GM19099 (cell line): ENCODE data around the gene ARSJ.

ENCODE experiments used
- POLR2A ChIP-seq: IDR thresholded peaks from 3 replicates; pipeline ENCODE4 v1.6.1; 2011; ENCODE audit warnings: low read depth; ENCODE audit not compliant: insufficient read length; ENCODE audit errors: extremely low read depth

Gene ARSJ

GRCh38 chr4:113884655-113885054 lies 94.8 kb downstream of the ARSJ start:
- TF ChIP-seq POLR2A = no peak

GRCh38 chr4:113882668-113883067 lies 96.8 kb downstream of the ARSJ start:
- TF ChIP-seq POLR2A = no peak

DNA sequence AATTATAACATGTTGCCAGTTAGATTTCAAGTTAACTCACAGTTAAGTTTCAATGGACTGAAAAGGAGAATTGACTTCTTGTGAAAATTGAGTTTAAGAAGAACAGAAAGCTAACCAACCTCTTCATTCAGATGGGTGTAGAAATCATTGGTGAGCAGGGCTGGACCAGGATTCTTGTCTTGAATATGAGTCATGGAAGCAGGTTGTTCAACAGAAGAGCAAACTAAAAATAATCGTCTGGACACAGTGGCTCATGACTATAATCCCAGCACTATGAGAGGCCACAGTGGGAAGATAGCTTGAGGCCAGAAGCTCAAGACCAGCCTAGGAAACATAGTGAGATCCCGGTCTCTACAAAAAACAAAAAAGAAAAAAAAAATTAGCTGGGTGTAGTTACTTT lies 98.2 kb downstream of the ARSJ start:
- no peak for TF ChIP-seq POLR2A

- no peak for TF ChIP-seq POLR2A
Measured at GRCh38 chr4:113880240-113881028, 99.0 kb downstream of the ARSJ start.

DNA sequence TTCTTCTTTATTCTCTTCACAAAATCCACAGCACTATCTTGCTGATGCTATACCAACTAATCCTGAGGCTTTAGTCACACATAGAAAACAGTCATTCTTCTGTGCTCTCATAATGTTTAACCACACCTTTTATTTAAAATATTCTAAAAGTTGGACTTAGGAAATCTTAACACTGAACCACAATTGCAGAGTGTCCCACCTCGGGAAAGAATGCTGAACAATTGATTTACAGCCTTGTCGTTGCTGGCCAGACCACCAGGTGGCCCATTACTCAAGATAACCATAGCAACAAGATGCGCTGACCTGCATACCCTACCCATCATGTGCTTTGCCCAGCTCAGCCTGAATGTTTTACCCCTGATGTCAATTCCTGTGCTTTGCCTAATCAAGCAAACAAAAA lies 100.8 kb downstream of the ARSJ start:
- TF ChIP-seq POLR2A = no peak

DNA sequence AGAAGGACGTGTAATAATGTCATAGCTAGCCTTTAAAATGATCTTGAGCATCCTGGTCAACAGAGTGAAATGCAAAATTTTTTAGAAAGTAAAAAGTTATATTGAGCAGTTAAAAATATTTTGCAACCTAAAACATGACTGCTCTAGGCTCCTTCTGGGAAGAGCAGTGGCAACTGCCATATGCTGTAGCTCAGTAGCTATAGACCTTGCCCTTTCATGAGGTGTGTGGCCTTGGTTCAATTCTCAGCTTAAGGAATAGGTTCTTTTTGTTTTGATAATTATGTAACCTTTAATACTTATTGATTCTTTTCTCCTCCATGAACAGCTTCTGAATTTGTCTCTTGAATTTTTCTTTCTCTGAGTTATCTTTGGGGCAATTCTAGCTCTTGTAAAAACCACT lies 105.0 kb downstream of the ARSJ start:
- no peak for TF ChIP-seq POLR2A

DNA sequence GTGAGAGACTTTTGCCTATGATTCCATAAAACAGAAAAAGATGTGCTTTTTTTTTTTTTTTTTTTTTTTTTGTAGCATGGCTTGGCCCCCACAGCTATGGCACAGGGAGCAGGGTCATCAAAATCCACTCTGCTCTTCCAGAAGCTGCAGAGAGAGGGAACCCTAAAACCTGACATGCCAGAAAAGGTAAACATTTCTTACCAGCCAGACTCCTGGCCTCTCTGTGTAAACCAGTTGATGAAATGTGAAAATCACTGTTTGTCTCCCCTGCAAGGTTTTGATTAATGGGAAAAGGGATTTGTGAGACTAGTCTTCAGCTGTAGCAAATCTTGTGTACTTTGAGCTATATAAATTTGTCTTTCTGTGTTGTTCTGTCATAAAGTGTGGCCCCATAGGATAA lies 105.9 kb downstream of the ARSJ start:
- no peak for TF ChIP-seq POLR2A

DNA sequence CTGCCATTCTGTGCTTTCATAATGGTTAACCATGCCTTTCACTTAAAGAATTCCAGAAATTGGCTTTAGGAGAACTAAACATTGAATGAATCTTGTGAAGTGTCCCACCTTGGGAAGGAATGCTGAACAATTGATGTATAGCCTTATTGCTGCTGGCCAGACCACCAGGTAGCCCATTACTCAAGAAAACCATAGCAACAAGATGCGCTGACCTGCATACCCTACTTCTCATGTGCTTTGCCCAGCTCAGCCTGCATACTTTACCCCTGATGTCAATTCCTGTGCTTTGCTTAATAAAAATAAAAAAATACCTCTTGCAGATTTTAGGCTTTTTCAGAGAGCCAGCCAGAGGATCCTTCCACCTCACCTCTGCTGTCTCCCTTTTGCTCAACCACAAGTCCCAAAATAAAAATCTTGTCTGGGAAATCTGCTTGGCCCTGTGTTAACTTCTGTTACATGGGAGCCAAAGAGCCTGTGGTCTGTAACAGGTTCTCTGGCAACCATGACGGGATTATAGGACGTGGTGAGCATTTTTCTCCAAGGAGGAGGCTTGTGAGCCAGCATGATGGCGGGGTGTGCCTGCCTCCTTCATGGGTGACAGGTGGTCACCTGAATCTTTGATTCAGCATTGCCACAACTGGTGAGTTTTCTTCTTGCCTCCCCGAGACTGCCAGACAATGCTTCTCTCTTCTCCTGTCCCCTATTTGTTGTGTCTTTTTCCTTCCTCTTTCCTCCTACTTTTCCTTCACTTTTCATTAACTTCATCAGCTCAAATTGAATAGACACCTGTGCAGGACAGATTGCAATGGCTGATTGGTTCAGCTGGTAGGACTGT lies 106.8 kb downstream of the ARSJ start:
- TF ChIP-seq POLR2A = no peak

GRCh38 chr4:113871080-113871479 lies 108.4 kb downstream of the ARSJ start:
- no peak for TF ChIP-seq POLR2A

GRCh38 chr4:113869743-113870375 lies 109.6 kb downstream of the ARSJ start:
- no peak for TF ChIP-seq POLR2A

GRCh38 chr4:113866611-113867010 lies 112.8 kb downstream of the ARSJ start:
- no peak for TF ChIP-seq POLR2A

GRCh38 chr4:113858924-113859323 lies 120.5 kb downstream of the ARSJ start:
- TF ChIP-seq POLR2A = no peak

- TF ChIP-seq POLR2A = no peak
Measured at GRCh38 chr4:113851816-113852215, 127.6 kb downstream of the ARSJ start.
